SH-SY5Y (cell line): ENCODE results near the gene SLC4A8.

Experiments
- GATA2 ChIP-seq: IDR thresholded peaks from 2 replicates; pipeline ENCODE4 v1.6.1; 2011; ENCODE audit warnings: mild to moderate bottlenecking, low read depth, low read length
- GATA3 ChIP-seq: IDR thresholded peaks from 2 replicates; pipeline ENCODE4 v1.6.1; 2011; ENCODE audit warnings: low read depth, mild to moderate bottlenecking, low read length, moderate library complexity

GRCh38 chr12:51517800-51518199 is 93.2 kb downstream of the SLC4A8 start:
- TF ChIP-seq GATA2 (no peak), GATA3 (no peak)
